Upper lobe of right lung (tissue), 1 donor: ENCODE data around the gene HOXA10. TPM values are rescaled to one million over a fixed set of nuclear protein-coding genes. Genes with fewer than 3 reads are reported as not detected.

Experiments used
- ATAC-seq: fragments of 200-7000 bp; cut with Tn5 transposase; one replicate; pipeline ENCODE4 v1.9.1; 2020; ENCODE audit warnings: mild to moderate bottlenecking, moderate library complexity
- DNase-seq: peaks from one replicate; pipeline ENCODE4 v3.0.0-alpha.2; 2020
- H3K27ac ChIP-seq: fragments of 200-600 bp; one replicate; pipeline ENCODE4 v1.8.0; 2022
- H3K27me3 ChIP-seq: fragments of 200-600 bp; one replicate; pipeline ENCODE4 v1.8.0; 2022; ENCODE audit warnings: mild to moderate bottlenecking
- H3K36me3 ChIP-seq: fragments of 200-600 bp; one replicate; pipeline ENCODE4 v1.8.0; 2022
- H3K4me1 ChIP-seq: fragments of 200-600 bp; one replicate; pipeline ENCODE4 v1.8.0; 2022
- H3K4me3 ChIP-seq: fragments of 200-600 bp; one replicate; pipeline ENCODE4 v1.8.0; 2022; ENCODE audit warnings: mild to moderate bottlenecking
- H3K9me3 ChIP-seq: fragments of 200-600 bp; one replicate; pipeline ENCODE4 v1.8.0; 2022
- CTCF ChIP-seq: fragments of 200-600 bp; IDR thresholded peaks from one replicate; pipeline ENCODE4 v1.8.0; 2022; ENCODE audit warnings: antibody characterized with exemption
- intact Hi-C: fragments of 100-400 bp; cut with DNase I; formaldehyde crosslinking; loops from one replicate; pipeline ENCODE4 v1.11.0; 2022
- total RNA-seq: library from RNA; stranded (reverse); fragmentation: NEBNext Ultra II Directional; extraction: Animal tissue kit (Norgen Biotek cat#: 25700); gene quantifications from one replicate; pipeline ENCODE4 v1.2.1, GENCODE V29; 2021
- donor health status: DM: no; HTN: yes; CAD: no; lungs with severe emphysema.

Gene HOXA10
- total RNA-seq, 1 donor from 2014 or later = 0.38 TPM

DNA sequence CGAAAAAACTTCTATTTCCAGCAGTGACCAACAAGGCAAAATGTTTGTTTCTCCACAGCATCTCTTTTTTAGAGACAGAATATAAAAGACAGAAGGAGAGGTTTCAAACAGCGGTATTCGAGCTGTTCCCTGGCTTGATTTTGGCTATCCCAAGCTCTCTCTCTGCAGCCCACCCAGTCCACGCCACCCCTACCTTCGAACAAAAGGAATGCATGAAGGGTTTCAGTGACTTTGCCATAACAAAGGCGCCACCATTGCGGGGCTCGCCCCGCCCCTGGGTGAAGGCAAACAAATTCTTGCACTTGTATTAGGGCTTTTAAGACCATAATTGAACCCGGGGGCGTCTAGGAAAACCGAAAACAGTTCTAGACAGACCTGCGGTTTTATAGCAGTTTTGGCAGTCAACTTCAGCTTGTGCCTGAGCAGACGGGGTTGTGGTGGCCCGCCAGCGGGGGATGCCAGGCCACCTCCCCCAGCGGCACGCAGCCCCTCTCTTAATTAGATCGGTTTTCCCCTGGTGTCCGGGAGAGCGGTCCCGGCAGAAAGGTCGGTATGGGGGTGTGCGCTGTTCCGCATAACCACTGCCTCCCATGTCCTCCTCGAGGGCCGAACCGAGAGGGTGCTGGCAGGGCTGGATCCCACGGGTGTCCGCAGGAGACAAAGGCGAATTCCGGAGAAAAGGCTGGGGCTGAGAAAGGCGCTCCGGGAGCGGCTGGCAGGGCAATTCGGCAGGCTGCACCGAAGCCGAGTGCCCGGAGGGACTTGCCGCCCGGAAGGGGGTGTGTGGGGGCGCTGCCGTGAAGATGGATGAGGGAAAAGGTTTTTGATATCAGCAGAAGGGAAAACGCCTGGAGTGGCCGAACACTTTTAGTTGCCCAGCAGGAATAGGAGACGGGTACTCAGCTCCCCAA is 13.6 kb upstream of the HOXA10 start:
- no peak overlapping the region for H3K27ac ChIP-seq
- peaks cover 100% of the 10 kb centered on the region for H3K27me3 ChIP-seq
- intact Hi-C loops = no loop called here
- ATAC-seq (no peak), DNase-seq (peak; percentile 57)
- H3K4me3 ChIP-seq = peak overlapping the region; percentile 25
- no peaks in the 10 kb centered on the region for H3K36me3 ChIP-seq
- peaks cover 46% of the 10 kb centered on the region for H3K4me1 ChIP-seq
- no peak for TF ChIP-seq CTCF
- H3K9me3 ChIP-seq = no peaks in the 10 kb centered on the region

- ATAC-seq (no peak), DNase-seq (no peak)
- Histone ChIP-seq H3K4me3 (no peak overlapping the region), H3K36me3 (no peaks in the 10 kb centered on the region), H3K9me3 (no peaks in the 10 kb centered on the region), H3K27me3 (peaks cover 100% of the 10 kb centered on the region), H3K4me1 (peaks cover 41% of the 10 kb centered on the region), H3K27ac (no peak overlapping the region)
- TF ChIP-seq CTCF = no peak
- intact Hi-C loops = no loop called here
These were observed 12.8 kb upstream of the HOXA10 start for GRCh38 chr7:27186668-27187474.

- H3K36me3 ChIP-seq = no peaks in the 10 kb centered on the region
- intact Hi-C loops = no loop called here
- H3K9me3 ChIP-seq = no peaks in the 10 kb centered on the region
- H3K27me3 ChIP-seq = peaks cover 100% of the 10 kb centered on the region
- ATAC-seq (no peak), DNase-seq (peak; percentile 31)
- TF ChIP-seq CTCF = no peak
- no peak overlapping the region for H3K27ac ChIP-seq
- peaks cover 41% of the 10 kb centered on the region for H3K4me1 ChIP-seq
- no peak overlapping the region for H3K4me3 ChIP-seq
These were observed 11.9 kb upstream of the HOXA10 start for GRCh38 chr7:27185854-27186667.

DNA sequence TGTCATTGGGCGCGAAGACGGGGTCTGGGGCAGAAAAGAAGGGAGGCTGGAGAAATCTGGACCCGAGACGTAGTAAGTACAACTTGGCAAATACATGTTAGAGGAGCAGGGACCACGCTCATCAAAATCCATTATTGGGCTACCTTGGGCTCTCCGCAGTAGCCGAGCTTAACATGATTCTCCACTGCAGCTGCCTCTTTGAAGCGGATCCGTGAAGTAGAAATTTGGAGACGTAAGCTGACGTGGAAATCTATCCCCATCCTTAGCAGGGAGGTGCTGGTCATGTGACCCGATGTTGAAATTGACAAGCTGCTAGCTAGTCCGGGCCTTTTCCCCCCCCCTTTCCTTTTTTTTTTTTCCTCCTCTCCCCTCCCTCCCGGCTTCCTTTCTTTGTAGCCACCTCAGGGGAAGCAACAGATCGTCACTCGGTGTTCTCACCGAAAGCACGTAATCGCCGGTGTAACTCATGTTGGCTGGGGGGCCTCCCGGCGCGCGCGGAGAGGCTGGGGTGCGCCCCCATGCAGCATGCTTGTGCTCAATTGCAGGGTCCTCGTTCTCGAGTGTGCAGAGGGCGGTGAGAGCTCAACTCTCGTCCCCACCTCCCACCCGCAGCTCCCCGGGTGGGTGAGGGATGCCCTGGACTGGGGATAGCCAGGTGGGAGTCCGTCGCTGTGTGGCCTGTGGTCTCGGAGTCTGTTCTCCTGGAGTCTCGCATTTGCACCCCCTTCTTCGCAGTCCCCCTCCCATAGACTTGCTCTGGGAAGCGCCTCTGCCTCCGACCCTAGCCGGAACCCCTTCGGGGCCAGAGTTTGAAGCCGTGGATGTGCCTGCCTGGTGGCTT is 11.1 kb upstream of the HOXA10 start, which contains the start of gene HOXA11:
Gene HOXA11, minus strand, starts transcription at position 220 of the 841 bp plus-strand sequence. Its CDS starts 88 bp downstream, at position 132.
- ATAC-seq (no peak), DNase-seq (peak; percentile 59)
- Histone ChIP-seq H3K4me3 (peak within 1 kb of the TSS; percentile 31), H3K27me3 (peaks cover 100% of the 10 kb centered on the region), H3K27ac (no peak within 1 kb of the TSS), H3K4me1 (peaks cover 41% of the 10 kb centered on the region), H3K36me3 (no peaks in the 10 kb centered on the region), H3K9me3 (no peaks in the 10 kb centered on the region)
- TF ChIP-seq CTCF = no peak
- intact Hi-C loops = no loop called here
